Raji (cell line): ENCODE data around the gene STYXL2.

ENCODE experiments used
- POLR2A ChIP-seq: IDR thresholded peaks from 2 replicates; pipeline ENCODE4 v1.6.1; 2011; ENCODE audit warnings: low read depth, low read length, control low read depth; ENCODE audit not compliant: insufficient read depth

The STYXL2 gene

DNA sequence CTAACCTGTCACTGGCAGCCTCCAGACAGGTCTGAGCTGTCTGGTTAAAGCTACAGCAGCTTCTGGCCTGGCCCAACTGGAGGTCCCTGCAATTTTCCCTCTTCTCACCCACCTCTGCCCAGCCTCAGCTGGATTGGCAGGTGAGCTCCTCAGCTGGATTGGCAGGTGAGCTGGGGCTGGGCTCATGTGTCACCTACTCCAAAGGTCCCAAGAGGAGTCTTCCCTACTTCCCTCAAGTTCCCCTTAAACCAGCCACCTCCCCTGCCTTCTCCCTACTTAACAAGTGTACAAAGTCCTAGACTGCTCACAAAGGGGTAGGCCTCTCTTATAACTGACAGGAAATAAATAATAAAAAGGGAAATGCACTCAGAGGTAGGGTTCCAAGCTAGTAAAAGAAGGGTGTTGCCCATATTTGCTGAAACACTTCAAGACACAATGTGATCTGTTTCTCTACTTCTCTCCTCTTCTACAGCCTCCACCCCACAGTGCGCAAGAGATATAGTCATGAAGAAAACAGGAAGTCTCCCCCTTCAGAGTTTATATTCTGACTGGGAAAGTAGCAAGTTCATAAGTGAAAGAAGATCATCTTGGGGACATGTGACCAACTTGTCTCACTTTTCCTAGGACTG is 3.4 kb upstream of the STYXL2 start, which contains the start of gene GPA33:
GPA33 (minus strand) TSS at position 64 of the 629 bp plus-strand sequence. CDS start 90 bp downstream, outside the sequence.
- no peak for TF ChIP-seq POLR2A

DNA sequence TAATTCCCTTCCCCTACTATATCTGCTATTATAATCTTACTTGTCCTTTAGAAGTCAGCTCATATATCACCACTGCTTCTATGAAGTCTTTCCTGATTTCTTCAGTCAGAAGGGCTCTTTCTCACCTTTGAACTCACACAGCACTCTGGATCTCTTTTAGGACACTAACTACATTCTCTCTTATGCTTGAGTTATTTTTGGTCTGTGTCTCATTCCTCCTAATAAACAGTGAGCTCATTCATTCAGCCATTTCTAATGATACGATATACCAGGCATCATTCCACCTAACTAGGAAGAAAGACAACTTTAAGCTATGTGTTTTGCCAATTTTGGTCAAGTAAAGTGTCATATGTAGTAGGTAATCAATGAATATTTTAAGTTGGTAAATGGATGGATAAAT is 1.2 kb upstream of the STYXL2 start:
- TF ChIP-seq POLR2A, result no peak

DNA sequence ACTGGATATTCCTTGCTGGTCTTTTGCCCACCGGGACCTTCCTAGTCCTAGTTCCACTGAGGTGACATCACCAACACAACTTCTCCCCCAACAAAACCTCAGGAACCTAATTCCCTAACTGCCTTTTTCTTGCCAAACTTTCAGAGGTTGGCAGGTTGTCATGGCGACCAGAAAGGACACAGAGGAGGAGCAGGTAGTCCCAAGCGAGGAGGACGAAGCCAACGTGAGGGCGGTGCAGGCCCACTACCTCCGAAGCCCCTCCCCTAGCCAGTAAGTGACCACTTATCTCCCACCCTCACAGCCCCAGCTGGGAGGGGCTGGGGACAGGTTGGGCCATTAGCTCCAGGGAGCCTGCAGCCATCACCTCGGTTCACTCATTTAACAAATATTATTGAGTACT is 815 bp downstream of the STYXL2 start:
- no peak for TF ChIP-seq POLR2A

DNA sequence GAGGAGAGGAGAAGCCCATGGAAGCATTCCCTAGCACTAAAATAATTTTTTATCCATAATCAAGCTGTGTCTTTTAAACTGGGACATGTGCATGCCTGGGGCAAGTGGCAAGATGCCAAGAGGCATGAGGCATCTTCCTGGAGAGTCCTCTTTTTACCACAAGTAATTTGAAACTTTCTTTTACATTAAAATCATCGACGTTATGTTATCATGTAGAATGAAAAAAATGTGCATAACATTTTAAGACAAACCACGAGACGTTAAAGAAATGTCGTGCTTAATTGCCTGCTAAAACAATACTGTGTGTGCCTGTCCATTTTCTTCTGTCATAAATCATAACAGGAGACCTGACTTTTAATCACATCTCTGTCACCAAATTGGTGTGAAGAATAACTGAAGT is 1.5 kb downstream of the STYXL2 start:
- TF ChIP-seq POLR2A, result no peak

DNA sequence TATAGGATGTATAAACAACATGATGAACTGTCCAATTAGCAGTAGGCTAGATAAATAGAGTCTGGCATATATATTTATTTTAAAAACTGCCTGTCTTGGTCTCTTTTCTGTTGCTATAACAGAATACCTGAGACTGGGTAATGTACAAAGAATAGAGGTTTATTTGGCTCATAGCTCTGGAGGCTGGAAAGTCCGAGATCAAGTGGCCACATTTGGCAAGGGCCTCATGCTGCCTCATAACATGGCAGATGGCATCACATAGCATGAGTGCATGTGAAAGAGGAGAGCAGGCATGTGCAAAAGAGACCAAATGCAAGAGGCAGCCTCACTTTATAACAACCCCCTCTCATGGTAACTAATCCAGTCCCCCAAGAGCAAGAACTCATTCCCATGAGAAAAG is 6.0 kb downstream of the STYXL2 start:
- no peak for TF ChIP-seq POLR2A

DNA sequence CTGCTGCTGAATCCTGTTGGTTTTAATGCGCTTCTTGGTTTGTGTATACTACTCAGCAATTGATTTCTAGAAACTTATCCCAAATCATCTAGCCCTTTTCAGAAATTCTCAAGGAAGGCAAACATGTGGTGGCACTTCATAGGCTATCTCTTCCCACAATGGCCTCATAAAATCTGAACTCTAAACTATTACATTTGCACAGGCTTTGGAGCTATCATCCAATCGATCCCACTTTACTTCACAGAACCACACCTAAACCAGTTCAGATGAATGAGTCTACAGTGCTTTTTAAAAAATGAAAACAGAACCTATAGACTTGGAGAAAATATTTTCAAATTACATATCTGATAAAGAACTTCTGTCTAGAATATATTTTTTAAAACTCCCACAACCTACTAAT is 6.9 kb downstream of the STYXL2 start:
- TF ChIP-seq POLR2A, result no peak

DNA sequence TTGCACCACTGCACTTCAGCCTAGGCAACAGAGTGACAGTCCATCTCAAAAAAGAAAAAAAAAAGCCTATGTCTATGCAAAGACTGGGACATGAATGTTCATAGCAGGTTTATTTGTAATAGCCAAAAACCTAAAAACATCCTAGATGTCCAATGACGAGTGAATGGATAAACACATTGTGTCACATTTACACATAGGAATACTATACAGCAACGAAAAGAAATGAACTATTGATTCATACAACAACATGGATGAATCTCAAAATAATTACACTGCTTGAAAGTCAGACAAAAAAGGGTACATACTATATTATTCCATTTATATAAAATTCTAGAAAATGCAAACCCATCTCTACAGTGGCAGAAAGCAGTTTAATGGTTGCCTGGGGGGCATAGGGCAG is 7.9 kb downstream of the STYXL2 start:
- TF ChIP-seq POLR2A, result no peak

DNA sequence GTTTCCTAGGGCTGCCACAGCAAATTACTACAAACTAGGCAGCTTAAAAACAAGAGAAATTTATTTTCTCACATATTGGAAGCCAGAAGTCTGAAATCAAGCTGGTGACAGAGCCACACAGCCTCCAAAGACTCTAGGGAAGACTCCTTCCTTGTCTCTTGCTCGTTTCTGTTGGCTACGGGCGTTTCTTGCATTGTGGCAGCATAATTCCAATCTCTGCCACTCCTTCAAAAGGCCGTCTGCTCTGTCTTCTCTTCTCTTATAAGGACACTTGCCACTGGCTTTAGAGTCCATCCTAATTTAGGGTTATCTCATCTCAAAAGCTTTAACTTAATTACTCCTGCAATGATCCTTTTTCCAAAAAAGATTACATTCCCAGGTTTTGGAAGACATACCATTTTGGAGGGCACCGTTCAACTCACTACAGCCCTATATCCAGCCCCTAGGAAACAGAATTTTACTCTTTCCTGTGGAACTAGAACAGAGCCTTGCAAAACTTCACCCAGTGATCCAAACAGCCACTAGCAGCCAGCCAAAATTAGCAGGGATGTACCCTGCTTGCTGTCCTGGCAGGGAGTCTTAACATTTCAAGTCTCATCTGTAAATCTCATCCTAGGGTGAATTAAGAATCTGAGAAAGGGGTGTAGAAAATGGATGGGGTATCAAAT is 9.2 kb downstream of the STYXL2 start:
- TF ChIP-seq POLR2A, result no peak

DNA sequence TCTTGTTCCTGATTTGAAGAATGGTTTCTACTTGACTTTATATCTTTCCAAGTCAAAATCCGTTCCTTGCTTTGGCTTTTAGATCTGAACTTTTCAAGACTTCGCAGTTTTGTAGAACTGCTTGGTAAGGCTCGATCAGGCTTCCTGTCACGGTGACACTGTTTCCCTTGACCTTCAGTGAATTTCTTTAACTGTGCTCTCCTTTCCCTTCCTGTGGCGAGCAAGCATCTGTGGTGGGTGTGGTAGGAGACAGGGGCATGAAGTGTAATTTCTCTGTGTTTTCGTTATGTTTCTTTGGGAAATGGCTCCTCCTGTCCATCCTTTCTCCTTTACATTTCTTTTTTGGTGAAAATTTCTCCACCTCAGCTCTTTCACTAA is 10.4 kb downstream of the STYXL2 start:
- TF ChIP-seq POLR2A, result no peak

DNA sequence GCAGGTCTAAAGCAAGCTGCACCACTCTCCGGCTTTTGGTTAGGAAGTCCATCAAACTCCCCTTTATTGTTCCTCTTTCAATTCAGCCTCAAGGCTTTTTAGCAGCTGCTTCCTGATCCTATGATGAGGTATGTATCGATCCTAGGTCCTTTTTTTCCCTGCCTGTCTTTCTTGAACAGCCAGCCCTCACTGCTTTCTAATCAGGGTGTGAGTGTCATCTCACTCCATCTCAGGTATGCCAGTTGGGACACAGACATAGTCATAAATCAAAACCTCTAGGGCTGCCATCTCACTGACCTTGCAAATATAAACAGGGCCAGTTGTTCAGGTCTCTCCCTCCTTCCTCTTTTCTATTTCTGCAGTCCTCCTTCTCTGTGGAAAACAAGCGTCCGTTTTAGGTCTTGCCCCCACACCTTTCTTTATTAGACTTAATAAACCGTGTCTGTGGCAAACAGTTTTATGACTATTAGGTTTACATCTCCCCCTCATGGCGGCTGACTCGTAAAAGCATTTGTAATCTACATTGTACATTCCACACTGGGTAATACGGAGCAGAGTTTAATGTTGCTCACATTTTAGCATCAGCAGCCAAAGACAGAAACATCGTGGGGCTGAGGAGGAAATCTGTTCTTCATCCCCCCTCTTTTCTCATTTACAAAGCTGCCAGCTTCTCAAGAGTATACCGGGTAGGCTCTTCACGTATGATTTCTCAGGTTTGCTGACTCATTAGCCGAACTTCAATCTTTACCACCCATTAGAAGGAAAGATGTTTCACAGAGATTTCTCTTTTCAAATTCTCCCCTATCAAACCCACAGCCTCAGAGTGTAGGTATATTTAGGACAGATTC is 11.6 kb downstream of the STYXL2 start:
- no peak for TF ChIP-seq POLR2A

DNA sequence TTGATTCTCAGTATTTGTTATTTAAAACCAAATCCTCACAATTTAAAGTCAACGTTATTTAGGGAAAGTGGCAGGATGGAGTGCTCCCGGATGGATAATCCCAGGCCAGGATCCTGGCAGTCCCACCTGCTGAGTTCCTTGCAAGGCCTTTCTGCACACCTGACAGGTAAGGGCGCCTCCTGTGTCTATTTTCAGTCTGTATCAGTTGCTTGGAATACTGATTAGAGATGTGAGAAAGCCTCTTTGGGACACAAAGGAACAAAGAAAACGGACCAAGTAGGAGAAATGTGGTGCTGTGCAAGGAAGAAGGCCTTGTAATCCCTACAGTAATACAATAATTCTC is 12.2 kb downstream of the STYXL2 start:
- no peak for TF ChIP-seq POLR2A

DNA sequence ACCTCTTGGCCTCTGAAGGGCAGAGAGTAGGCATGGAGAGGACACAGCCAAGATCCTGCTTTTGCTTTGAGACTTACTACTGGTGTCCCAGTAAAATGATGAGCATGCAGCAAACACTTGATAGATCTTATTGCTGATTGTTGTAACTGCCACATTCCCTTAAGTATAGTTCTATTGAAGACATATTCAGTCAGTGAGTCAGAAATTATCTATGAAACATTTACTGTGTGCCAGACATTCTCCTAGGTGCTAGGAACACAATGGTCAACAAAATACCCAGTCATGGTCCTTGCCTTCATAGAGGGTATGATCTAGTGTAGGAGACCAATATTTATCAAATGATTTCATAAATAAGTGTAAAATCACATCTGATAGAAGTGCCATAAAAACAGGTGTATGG is 13.6 kb downstream of the STYXL2 start:
- TF ChIP-seq POLR2A, result no peak

DNA sequence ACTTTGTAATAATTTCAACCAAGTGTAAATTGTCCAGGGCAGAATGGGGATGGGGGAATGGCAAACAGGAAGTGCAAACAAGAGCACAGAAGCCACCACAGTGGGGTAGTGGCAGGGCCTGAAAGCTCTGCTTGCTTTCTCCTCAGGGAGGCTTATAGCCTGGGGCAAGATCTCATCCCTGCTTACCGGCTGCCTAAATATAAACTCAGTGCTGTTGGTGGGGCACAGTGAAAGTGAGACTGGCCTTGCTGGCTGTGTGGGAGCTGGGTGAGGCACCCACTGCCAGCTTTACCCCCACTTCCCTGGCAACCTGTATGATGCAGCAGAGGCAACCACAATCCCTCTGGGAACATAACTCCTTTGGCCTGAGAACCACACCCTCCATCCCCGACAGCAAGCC is 15.2 kb downstream of the STYXL2 start:
- no peak for TF ChIP-seq POLR2A

DNA sequence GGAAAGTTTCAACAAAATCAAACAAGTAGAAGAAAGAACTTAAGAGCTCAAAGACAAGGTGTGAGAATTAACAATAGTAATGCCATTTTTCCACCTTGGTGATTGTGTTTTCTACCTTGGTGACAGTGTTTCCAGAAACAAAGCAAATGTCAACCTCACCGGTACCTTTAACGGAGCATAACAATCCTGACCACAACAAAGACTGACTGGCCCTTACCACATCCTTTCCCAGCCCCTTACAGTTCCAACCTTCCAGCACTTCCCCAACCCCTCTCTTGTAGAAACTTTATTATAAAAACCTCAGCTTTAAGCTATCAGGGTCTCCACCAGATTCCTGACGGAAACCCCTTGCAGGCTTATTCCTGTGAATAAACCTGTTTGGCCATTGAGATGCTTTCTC is 16.7 kb downstream of the STYXL2 start:
- no peak for TF ChIP-seq POLR2A

DNA sequence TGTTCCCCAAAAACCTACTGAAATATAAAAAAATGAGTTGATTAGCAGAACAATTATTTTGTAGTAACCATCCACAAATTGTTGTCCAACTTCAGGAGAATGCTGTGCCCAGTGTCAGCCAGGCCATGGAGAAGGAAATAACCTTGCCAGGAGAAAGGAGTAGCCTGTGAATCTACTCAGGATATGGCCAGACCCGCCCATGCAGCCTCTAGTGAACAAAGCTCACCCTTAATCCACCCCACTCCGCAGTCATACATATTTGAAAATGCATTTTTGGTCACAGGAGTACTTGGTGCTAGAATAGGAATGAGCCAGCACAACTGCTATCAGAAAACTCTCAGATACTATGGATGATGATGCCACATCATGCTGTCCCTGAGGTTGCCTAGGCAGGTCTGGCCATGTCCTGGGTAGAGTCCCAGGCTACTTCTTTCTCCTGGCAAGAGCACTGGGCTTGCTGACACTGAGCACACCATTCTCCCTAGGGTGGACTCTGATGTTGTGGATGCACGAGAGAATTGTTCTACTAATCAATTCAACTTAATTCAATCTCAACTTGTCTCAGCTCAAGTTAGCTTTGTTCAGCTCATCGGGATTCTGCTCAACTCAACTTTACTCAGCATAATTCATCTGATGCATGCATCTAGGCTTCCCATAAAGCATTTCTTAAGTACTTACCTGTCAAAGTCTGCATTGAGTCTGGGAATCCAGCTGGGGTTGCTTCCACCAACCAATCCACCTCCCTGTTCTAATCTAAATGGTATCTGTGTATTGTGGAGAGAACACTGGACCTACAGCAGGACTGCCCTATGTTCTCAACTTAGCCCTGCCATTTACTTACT is 18.2 kb downstream of the STYXL2 start:
- no peak for TF ChIP-seq POLR2A

DNA sequence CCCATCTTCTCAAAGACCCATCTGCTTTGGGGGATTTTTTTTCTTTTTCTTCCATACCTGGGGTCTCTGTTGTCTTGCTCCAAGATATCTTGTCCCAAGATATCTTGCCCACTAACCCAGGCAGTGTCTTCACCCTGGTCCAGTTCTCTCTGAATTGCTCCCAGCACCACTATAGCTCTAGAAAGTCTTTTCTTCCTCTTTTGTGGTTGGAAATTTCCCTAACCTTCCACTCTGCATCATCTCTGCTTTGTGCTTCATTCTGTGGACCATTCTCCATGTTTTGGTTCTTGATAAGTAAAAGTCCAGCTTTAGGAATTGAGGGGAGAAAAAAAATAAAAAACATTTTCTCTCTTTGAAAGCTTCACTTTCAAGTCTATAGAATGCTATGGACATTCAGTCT is 20.9 kb downstream of the STYXL2 start:
- TF ChIP-seq POLR2A, result no peak

DNA sequence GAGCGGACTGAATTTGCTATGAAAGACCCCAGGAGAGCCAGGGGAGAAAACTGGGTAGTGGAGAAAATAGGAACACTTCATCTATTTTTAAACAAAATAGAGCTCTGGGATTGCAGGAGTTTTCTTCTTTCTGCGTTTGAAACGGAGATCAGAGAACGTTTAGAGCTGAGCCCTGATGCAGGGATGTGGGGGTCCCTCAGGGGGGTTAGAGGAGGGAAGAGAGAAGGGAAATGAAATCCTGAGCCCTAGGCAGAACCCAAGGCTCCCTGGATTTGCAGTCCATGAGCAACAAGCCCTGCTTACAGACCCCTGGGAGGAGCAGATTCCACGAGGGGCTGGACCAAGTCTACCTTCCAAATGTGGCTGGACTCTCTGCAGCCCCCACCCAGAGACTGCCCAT is 21.8 kb downstream of the STYXL2 start:
- no peak for TF ChIP-seq POLR2A
